ENCODE data around the gene C1R.
"Not testable (repeated sequence)": the region's sequence is repeated elsewhere in the genome, so short reads cannot be mapped to it uniquely, and the experiment has no call there.

Gene C1R

GRCh38 chr12:7065073-7065623 is 27.1 kb downstream of the C1R start:
- DNase-seq: no peak

- no peak for DNase-seq
These were observed 27.7 kb downstream of the C1R start for GRCh38 chr12:7064516-7064915.

- no peak for DNase-seq
These were observed 30.6 kb downstream of the C1R start for GRCh38 chr12:7061596-7061995.

- no peak for DNase-seq
These were observed 31.1 kb downstream of the C1R start for GRCh38 chr12:7061138-7061537.

GRCh38 chr12:7060353-7060954 is 31.8 kb downstream of the C1R start, which contains the start of gene C1S:
TSS of gene C1S (plus strand) at chr12:7060718. CDS start at chr12:7061913, 1,195 bp downstream.
- DNase-seq: no peak

GRCh38 chr12:7059780-7060179 is 32.5 kb downstream of the C1R start:
- no peak for DNase-seq

- no peak for DNase-seq
These were observed 33.3 kb downstream of the C1R start for GRCh38 chr12:7058850-7059395.

- no peak for DNase-seq
These were observed 33.9 kb downstream of the C1R start for GRCh38 chr12:7058163-7058845.

- not testable (repeated sequence) for DNase-seq
These were observed 36.5 kb downstream of the C1R start for GRCh38 chr12:7055736-7056135.

GRCh38 chr12:7054925-7055324 is 37.3 kb downstream of the C1R start:
- no peak for DNase-seq

GRCh38 chr12:7049973-7050372 is 42.3 kb downstream of the C1R start:
- not testable (repeated sequence) for DNase-seq

- DNase-seq: not testable (repeated sequence)
These were observed 42.7 kb downstream of the C1R start for GRCh38 chr12:7049445-7049951.

GRCh38 chr12:7047306-7047705 is 44.9 kb downstream of the C1R start:
- DNase-seq: no peak

GRCh38 chr12:7046383-7047105 is 45.7 kb downstream of the C1R start:
- DNase-seq: no peak

- DNase-seq: no peak
These were observed 46.3 kb downstream of the C1R start for GRCh38 chr12:7045913-7046312.

GRCh38 chr12:7042842-7043241 is 49.4 kb downstream of the C1R start:
- no peak for DNase-seq

- DNase-seq: no peak
These were observed 52.8 kb downstream of the C1R start for GRCh38 chr12:7039403-7039802.

GRCh38 chr12:7038591-7038990 is 53.7 kb downstream of the C1R start:
- DNase-seq: no peak

GRCh38 chr12:7037411-7037810 is 54.8 kb downstream of the C1R start:
- DNase-seq: not testable (repeated sequence)

GRCh38 chr12:7035463-7035862 is 56.8 kb downstream of the C1R start:
- no peak for DNase-seq

- no peak for DNase-seq
These were observed 57.8 kb downstream of the C1R start for GRCh38 chr12:7034464-7034863.

GRCh38 chr12:7032990-7033389 is 59.3 kb downstream of the C1R start:
- DNase-seq: no peak

GRCh38 chr12:7031306-7031705 is 60.9 kb downstream of the C1R start:
- DNase-seq: no peak

Data from NCI-H2107 (cell line).